CD4-positive, alpha-beta memory T cell (primary cell): ENCODE data around the gene EXOC3L2. TPM values are rescaled to one million over a fixed set of nuclear protein-coding genes. Genes with fewer than 3 reads are reported as not detected.
A peak's percentile ranks its signal among the peaks of the same experiment; 100 is the strongest.

Experiments
- CTCF ChIA-PET: fragments of 350-600 bp; sonication (Branson Sonifier 250); formaldehyde crosslinking; loops from one replicate; lab custom pipeline; 2021; ENCODE audit warnings: inconsistent platforms; ENCODE audit not compliant: partially characterized antibody; lab: Charles Lee
- POLR2A ChIA-PET: fragments of 350-600 bp; sonication (Branson Sonifier 250); formaldehyde crosslinking; loops from one replicate; lab custom pipeline; 2021; ENCODE audit not compliant: partially characterized antibody; lab: Charles Lee
- DNase-seq, 5 donors: peaks; one replicate each; pipeline versions ENCODE4 v3.0.0 to v3.0.0-alpha.2; 2020 to 2022; ENCODE audit warnings: mixed read lengths in 1 of 5
- H3K27ac ChIP-seq: one replicate; pipeline ENCODE4 v1.7.0; 2013; ENCODE audit warnings: low read depth, low read length
- H3K27me3 ChIP-seq: 2 replicates; pipeline ENCODE4 v1.7.0; 2013; ENCODE audit warnings: mild to moderate bottlenecking, low read length, moderate library complexity; ENCODE audit not compliant: insufficient read depth
- H3K36me3 ChIP-seq: 2 replicates; pipeline ENCODE4 v1.7.0; 2013; ENCODE audit warnings: mild to moderate bottlenecking, low read length, moderate library complexity; ENCODE audit not compliant: insufficient read depth
- H3K4me1 ChIP-seq: 2 replicates; pipeline ENCODE4 v1.7.0; 2013; ENCODE audit warnings: mild to moderate bottlenecking, low read length, moderate library complexity; ENCODE audit not compliant: insufficient read depth
- H3K4me3 ChIP-seq, 2 donors: one replicate each; pipeline ENCODE4 v1.7.0; 2013; ENCODE audit warnings: low read length in 2 of 2, mild to moderate bottlenecking in 1 of 2
- H3K9me3 ChIP-seq, 2 donors: one replicate each; pipeline ENCODE4 v1.7.0; 2013; ENCODE audit warnings: low read length in 2 of 2, control low read depth in 1 of 2; ENCODE audit not compliant: control insufficient read depth in 1 of 2
- H3K27ac Mint-ChIP-seq, 7 donors: one replicate each; pipeline ENCODE4 v1.8.0; 2020 to 2021; ENCODE audit warnings: mixed read lengths in 7 of 7, mild to moderate bottlenecking in 6 of 7, inconsistent platforms in 3 of 7, moderate library complexity in 3 of 7
- H3K27me3 Mint-ChIP-seq, 2 donors: one replicate each; pipeline ENCODE4 v1.8.0; 2020 to 2021; ENCODE audit warnings: mixed read lengths in 2 of 2
- H3K36me3 Mint-ChIP-seq, 2 donors: one replicate each; pipeline ENCODE4 v1.8.0; 2020 to 2021; ENCODE audit warnings: mixed read lengths in 2 of 2, inconsistent platforms in 1 of 2, mild to moderate bottlenecking in 1 of 2
- H3K4me1 Mint-ChIP-seq, 4 donors: one replicate each; pipeline ENCODE4 v1.8.0; 2020 to 2021; ENCODE audit warnings: mixed read lengths in 4 of 4, mild to moderate bottlenecking in 1 of 4
- H3K4me3 Mint-ChIP-seq, 8 donors: one replicate each; pipeline ENCODE4 v1.8.0; 2020 to 2021; ENCODE audit warnings: mixed read lengths in 8 of 8, mild to moderate bottlenecking in 7 of 8, moderate library complexity in 6 of 8, inconsistent platforms in 3 of 8
- H3K9me3 Mint-ChIP-seq, 8 donors: one replicate each; pipeline ENCODE4 v1.8.0; 2020 to 2021; ENCODE audit warnings: mixed read lengths in 8 of 8, mild to moderate bottlenecking in 5 of 8, inconsistent platforms in 3 of 8, moderate library complexity in 1 of 8
- intact Hi-C: fragments of 100-400 bp; cut with micrococcal nuclease; formaldehyde crosslinking; loops from one replicate; pipeline ENCODE4 v1.15.1; 2023
- polyA plus RNA-seq, 2 donors: library from polyadenylated mRNA; unstranded; fragments of 300-500 nt; fragmentation: Illumina TruSeq; gene quantifications; one replicate each; pipeline ENCODE4 v1.2.3, GENCODE V29; 2021
- total RNA-seq, 2 experiments: library from RNA; stranded (reverse); gene quantifications; one replicate each; pipeline ENCODE4 v1.2.3, GENCODE V29; 2021

EXOC3L2 gene
- total and polyA plus RNA-seq, 4 experiments from 2014 or later: not detected

DNA sequence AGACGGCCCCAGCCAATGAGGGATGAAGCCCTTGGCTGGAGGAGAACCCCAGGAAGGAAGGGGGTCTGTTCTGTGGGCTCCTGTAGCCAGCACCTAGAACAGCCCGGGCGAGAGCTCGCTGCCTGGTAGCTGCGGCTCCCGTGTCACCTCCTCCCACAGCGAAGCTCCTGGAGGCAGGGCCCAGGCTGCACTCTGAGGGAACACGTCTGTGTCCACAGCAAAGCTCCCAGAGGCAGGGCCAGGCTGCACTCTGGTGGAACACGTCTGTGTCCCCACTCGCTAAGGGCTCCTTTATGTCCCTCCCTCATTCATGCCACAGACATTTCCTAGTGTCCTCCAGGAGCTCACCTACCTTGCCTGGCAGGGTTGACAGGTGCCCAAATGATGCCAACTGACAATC is 75.6 kb downstream of the EXOC3L2 start:
- CTCF ChIA-PET: interaction anchor here (1.4 kb wide), 1 partner anchor 9 kb away, joined by 3 read pairs; the partner anchor contains the start of genes BLOC1S3 and TRAPPC6A
- POLR2A ChIA-PET: interaction anchor here (0.8 to 4.0 kb wide), 4 partner anchors 9 to 77 kb away, joined by 4 to 14 read pairs (median 12); partner anchors contain the start of genes BLOC1S3, PPP1R37 and TRAPPC6A
- H3K4me1 Mint-ChIP-seq: peaks cover 22 to 66% (median 44%) of the 10 kb centered on the region in 4 donors
- H3K36me3 Mint-ChIP-seq: no peaks in the 10 kb centered on the region
- H3K4me1 ChIP-seq: peaks cover 69% of the 10 kb centered on the region
- peak overlapping the region in 2 of 8 donors; percentile 46 to 59 for H3K4me3 Mint-ChIP-seq
- H3K36me3 ChIP-seq: no peaks in the 10 kb centered on the region
- H3K9me3 ChIP-seq: no peaks in the 10 kb centered on the region
- H3K27ac ChIP-seq: no peak overlapping the region
- H3K27me3 ChIP-seq: no peaks in the 10 kb centered on the region
- intact Hi-C loops: no loop called here
- no peak for DNase-seq
- no peaks in the 10 kb centered on the region for H3K9me3 Mint-ChIP-seq
- peak overlapping the region in 3 of 7 donors; percentile 24 to 42 (median 41) for H3K27ac Mint-ChIP-seq
- no peak overlapping the region for H3K4me3 ChIP-seq
- H3K27me3 Mint-ChIP-seq: no peaks in the 10 kb centered on the region

DNA sequence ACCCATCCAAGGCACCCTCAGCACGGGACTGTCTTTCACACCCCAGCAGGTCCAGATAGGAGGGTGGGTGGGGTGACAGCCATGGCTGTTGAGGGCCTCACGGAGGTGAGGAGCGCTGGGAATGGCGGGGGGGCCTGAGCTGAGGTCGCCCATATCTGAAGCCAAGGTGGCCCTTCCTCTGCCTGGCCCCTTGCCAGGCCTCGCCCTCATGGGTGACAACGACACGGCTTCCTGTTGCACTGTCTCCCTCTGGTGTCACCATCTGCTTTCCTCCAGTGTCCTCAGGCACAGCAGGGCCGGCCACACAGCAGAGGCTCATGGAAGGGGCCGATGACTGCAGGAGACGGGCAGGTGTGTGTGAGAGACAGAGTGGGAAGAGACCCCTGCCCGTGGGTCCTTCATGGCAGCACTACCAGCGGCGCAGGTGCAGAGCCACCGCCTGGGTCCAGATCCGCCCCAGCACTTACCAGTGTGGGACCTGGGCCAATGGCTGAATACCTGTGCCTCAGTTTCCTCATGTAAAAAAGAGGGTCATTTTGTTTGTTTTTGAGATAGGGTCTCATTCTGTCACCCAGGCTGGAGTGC is 76.3 kb downstream of the EXOC3L2 start:
- Histone ChIP-seq H3K9me3 (no peaks in the 10 kb centered on the region), H3K4me3 (no peak overlapping the region), H3K4me1 (peaks cover 71% of the 10 kb centered on the region), H3K27me3 (no peaks in the 10 kb centered on the region), H3K36me3 (no peaks in the 10 kb centered on the region), H3K27ac (no peak overlapping the region)
- ChIA-PET CTCF (no interaction called here), POLR2A (interaction anchor here (2.3 kb wide), 1 partner anchor 10 kb away, joined by 12 read pairs; the partner anchor contains the start of genes BLOC1S3 and TRAPPC6A)
- Mint-ChIP-seq H3K4me3 (peak overlapping the region in 3 of 8 donors; percentile 17 to 45 (median 35)), H3K27me3 (no peaks in the 10 kb centered on the region), H3K36me3 (no peaks in the 10 kb centered on the region), H3K9me3 (no peaks in the 10 kb centered on the region), H3K4me1 (peaks cover 24 to 69% (median 50%) of the 10 kb centered on the region in 4 donors), H3K27ac (peak overlapping the region in 4 of 7 donors; percentile 10 to 74 (median 61))
- no peak for DNase-seq
- intact Hi-C loops: no loop called here

DNA sequence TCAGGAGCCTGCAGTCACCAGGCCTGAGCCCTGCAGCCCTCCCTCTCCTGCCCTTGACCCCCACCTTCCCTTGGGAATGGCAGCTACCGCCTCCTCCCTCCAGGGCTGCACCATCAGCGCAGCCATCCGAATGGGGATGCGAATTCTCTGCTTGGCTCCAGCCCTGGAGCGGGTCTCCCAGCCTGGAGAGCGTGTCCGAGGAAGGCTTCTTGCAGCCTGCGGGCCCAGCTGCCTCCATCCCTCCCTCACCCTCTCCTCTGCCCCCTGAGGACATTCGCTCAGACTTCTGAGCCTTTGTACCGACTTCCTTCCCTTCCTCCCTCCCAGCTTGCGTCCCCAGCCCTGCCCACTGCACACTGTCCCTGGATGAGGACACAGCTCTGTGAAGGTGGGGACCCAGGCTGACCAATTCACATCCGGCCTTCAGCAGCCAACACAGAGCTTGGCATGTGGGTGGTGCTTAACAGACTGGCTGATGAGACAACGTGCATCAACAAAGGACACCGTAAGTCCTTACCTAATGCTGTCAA is 78.4 kb downstream of the EXOC3L2 start:
- Mint-ChIP-seq H3K4me3 (no peak overlapping the region), H3K27ac (peak overlapping the region in 2 of 7 donors; percentile 44 to 80)

DNA sequence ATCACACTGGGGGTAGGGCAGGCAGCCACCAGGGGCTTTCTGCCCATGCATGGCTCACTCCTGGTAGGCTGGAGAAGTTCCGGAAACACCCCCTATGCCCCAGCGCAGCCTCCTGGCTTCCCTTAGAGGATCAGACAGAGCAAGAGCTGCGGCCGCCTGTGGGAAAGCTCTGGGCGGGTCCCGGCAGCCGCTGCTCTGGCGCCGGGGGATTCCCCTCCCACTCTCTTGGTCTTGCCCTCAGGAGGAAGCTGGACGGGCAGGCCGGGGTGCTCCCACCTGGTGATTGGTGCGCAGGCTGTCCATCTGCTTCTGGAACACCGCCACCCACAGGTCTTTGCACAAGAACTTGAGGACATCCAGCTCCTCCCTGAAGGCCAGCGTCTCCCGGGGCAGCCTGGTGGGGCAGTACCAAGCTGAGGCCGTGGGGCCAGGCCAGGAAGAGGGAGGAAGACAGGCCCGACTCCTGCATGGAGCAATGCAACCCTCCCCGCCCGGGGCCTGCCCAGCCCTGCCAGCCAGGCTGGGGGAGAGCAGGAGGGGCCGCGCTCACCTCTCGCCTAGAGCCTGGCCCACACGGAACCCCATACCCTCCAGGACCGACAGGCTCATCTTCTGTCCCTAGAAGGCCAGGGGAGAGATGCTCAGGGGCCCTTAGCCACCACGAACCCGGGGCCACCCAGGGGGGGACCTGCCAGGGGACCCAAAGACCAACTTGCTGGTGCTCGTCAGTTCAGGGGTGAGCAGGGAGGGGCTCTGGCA is 80.5 kb downstream of the EXOC3L2 start:
- Histone ChIP-seq H3K27me3 (no peaks in the 10 kb centered on the region), H3K36me3 (no peaks in the 10 kb centered on the region), H3K27ac (peak overlapping the region; percentile 51), H3K4me1 (peaks cover 36% of the 10 kb centered on the region), H3K4me3 (no peak overlapping the region), H3K9me3 (no peaks in the 10 kb centered on the region)
- ChIA-PET CTCF (interaction anchor here (1.7 kb wide), 2 partner anchors 13 to 22 kb away, joined by 5 to 9 read pairs; partner anchors contain the start of genes BLOC1S3 and TRAPPC6A), POLR2A (interaction anchor here (0.6 to 4.1 kb wide), 5 partner anchors 11 to 161 kb away, joined by 3 to 33 read pairs (median 7); partner anchors contain the start of genes BLOC1S3, PPP1R37 and TRAPPC6A)
- Mint-ChIP-seq H3K36me3 (no peaks in the 10 kb centered on the region), H3K27me3 (no peaks in the 10 kb centered on the region), H3K4me1 (peaks cover 16 to 46% (median 34%) of the 10 kb centered on the region in 4 donors), H3K27ac (peak overlapping the region; percentile 15 to 90 (median 59)), H3K9me3 (no peaks in the 10 kb centered on the region), H3K4me3 (peak overlapping the region in 3 of 8 donors; percentile 17 to 61 (median 21))
- intact Hi-C loops: no loop called here
- DNase-seq: peak; percentile 46 to 80 (median 49)

More for the DNA sequence above, 78.4 kb downstream of the EXOC3L2 start:
- no peaks in the 10 kb centered on the region for H3K36me3 Mint-ChIP-seq
- Histone ChIP-seq H3K27me3 (no peaks in the 10 kb centered on the region), H3K4me1 (peaks cover 56% of the 10 kb centered on the region), H3K4me3 (no peak overlapping the region), H3K9me3 (no peaks in the 10 kb centered on the region), H3K27ac (no peak overlapping the region), H3K36me3 (no peaks in the 10 kb centered on the region)
- ChIA-PET POLR2A (interaction anchor here (4.1 kb wide), 1 partner anchor 11 kb away, joined by 33 read pairs; the partner anchor contains the start of genes BLOC1S3 and TRAPPC6A), CTCF (interaction anchor here (1.1 kb wide), 1 partner anchor 11 kb away, joined by 3 read pairs; the partner anchor contains the start of gene TRAPPC6A)
- intact Hi-C loops: no loop called here
- no peaks in the 10 kb centered on the region for H3K27me3 Mint-ChIP-seq
- peaks cover 21 to 57% (median 44%) of the 10 kb centered on the region in 4 donors for H3K4me1 Mint-ChIP-seq
- no peak for DNase-seq
- no peaks in the 10 kb centered on the region for H3K9me3 Mint-ChIP-seq

DNA sequence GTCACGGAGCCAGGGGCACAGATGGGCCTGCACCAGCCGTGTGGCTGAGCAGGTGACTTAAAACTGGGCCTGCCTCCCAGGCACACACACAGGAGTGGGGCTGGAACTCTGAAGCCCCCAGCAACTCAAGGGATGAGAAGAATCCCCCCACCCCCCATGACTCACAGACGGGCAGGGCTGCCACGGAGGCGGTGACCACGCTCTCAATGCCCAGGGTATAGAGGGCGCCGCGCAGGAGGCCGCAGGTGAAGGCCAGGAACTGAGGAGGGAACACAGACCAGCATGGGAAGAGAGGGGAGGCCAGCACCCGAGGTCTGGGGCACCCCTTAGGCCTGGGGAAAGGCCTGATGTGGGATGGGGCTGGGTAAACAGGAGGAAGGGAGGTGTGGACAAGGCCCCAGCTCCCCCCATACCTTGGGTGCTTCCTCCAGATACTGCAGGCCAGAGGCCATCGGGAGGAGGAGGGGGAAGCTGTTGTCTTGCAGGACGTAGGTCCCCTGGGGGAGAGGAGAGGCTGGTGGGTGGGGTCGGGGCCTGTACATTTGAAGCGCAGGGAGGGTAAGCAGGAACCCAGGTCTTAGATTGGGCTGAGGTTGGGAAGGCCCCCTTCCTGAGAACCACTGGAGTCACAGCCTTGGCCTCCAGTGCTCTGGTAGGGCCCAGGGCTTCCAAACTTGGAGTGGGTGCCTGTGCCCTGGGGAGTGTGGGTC is 81.3 kb downstream of the EXOC3L2 start:
- POLR2A ChIA-PET: interaction anchor here (0.6 to 4.1 kb wide), 5 partner anchors 10 to 162 kb away, joined by 3 to 33 read pairs (median 7); partner anchors contain the start of genes BLOC1S3, PPP1R37 and TRAPPC6A
- Mint-ChIP-seq H3K27me3 (no peaks in the 10 kb centered on the region), H3K36me3 (no peaks in the 10 kb centered on the region), H3K4me1 (peaks cover 15 to 38% (median 29%) of the 10 kb centered on the region in 4 donors), H3K9me3 (no peaks in the 10 kb centered on the region), H3K27ac (peak overlapping the region; percentile 48 to 90 (median 76)), H3K4me3 (peak overlapping the region in 5 of 8 donors; percentile 15 to 61 (median 46))
- peak overlapping the region; percentile 45 for H3K27ac ChIP-seq
- intact Hi-C loops: no loop called here
- no peak for DNase-seq
- CTCF ChIA-PET: interaction anchor here (1.7 kb wide), 2 partner anchors 14 to 23 kb away, joined by 5 to 9 read pairs; partner anchors contain the start of genes BLOC1S3 and TRAPPC6A
- H3K4me1 ChIP-seq: peaks cover 27% of the 10 kb centered on the region
- no peaks in the 10 kb centered on the region for H3K36me3 ChIP-seq
- H3K27me3 ChIP-seq: no peaks in the 10 kb centered on the region
- no peaks in the 10 kb centered on the region for H3K9me3 ChIP-seq
- no peak overlapping the region for H3K4me3 ChIP-seq

DNA sequence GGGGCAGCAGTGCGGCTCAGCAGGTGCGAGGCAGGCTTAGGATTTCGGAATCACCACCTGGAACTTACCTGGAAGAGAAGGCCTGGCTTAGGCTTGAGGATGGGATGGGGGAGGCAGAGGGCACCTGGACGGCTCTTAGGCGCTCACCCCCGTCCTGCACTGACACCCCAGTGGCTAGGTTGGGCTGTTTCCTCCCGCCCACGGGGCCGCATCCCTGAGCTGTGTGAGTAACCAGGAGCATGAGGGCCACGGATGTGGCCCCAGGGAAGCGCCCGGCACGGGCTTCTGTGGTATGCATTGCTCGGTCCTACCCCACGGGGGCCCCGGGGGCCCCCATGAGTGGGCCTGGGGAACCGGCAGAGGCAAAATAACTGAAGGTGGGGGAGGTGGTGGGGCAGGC is 82.1 kb downstream of the EXOC3L2 start:
- Histone ChIP-seq H3K27ac (no peak overlapping the region), H3K27me3 (no peaks in the 10 kb centered on the region), H3K4me1 (peaks cover 20% of the 10 kb centered on the region), H3K4me3 (no peak overlapping the region), H3K9me3 (no peaks in the 10 kb centered on the region), H3K36me3 (no peaks in the 10 kb centered on the region)
- CTCF ChIA-PET: no interaction called here
- no peaks in the 10 kb centered on the region for H3K9me3 Mint-ChIP-seq
- peak overlapping the region in 1 of 7 donors; percentile 76 for H3K27ac Mint-ChIP-seq
- peaks cover 0 to 1% of the 10 kb centered on the region in 2 donors for H3K27me3 Mint-ChIP-seq
- peaks cover 14 to 35% (median 24%) of the 10 kb centered on the region in 4 donors for H3K4me1 Mint-ChIP-seq
- POLR2A ChIA-PET: interaction anchor here (1.1 to 4.1 kb wide), 2 partner anchors 10 to 15 kb away, joined by 4 to 33 read pairs; partner anchors contain the start of genes BLOC1S3 and TRAPPC6A
- no peaks in the 10 kb centered on the region for H3K36me3 Mint-ChIP-seq
- DNase-seq: no peak
- intact Hi-C loops: no loop called here
- no peak overlapping the region for H3K4me3 Mint-ChIP-seq
